ENCODE data around the gene CCDC57.

Gene CCDC57

GRCh38 chr17:82080789-82081464 lies 131.7 kb downstream of the CCDC57 start:
- Histone ChIP-seq H3K27ac (ENCODE audit: low read depth, low read length) (no peak overlapping the region), H3K4me1 (ENCODE audit: insufficient read depth, low read length) (no peaks in the 10 kb centered on the region), H3K9ac (ENCODE audit: low read depth, low read length) (no peak overlapping the region), H3K27me3 (ENCODE audit: insufficient read depth, low read length) (no peaks in the 10 kb centered on the region), H3K4me3 (ENCODE audit: low read length) (no peak overlapping the region), H3K36me3 (ENCODE audit: insufficient read depth, low read length) (peaks cover 80% of the 10 kb centered on the region), H3K9me3 (ENCODE audit: insufficient read depth, low read depth, low read length) (no peaks in the 10 kb centered on the region)
- WGBS, result 96% methylated on average over 44 of the region's 44 CpGs

GRCh38 chr17:82080048-82080788 lies 132.4 kb downstream of the CCDC57 start:
- no peak overlapping the region for H3K27ac ChIP-seq (ENCODE audit: low read depth, low read length)
- no peaks in the 10 kb centered on the region for H3K9me3 ChIP-seq (ENCODE audit: insufficient read depth, low read depth, low read length)
- H3K9ac ChIP-seq (ENCODE audit: low read depth, low read length), result no peak overlapping the region
- peaks cover 72% of the 10 kb centered on the region for H3K36me3 ChIP-seq (ENCODE audit: insufficient read depth, low read length)
- H3K4me3 ChIP-seq (ENCODE audit: low read length), result no peak overlapping the region
- H3K4me1 ChIP-seq (ENCODE audit: insufficient read depth, low read length), result no peaks in the 10 kb centered on the region
- H3K27me3 ChIP-seq (ENCODE audit: insufficient read depth, low read length), result no peaks in the 10 kb centered on the region
- WGBS, result 95% methylated on average over 36 of the region's 36 CpGs

- 95% methylated on average over 47 of the region's 47 CpGs for WGBS
- no peaks in the 10 kb centered on the region; the same call in 1 of the 2 replicates for H3K27me3 ChIP-seq (ENCODE audit: insufficient read depth, low read length)
- H3K4me1 ChIP-seq (ENCODE audit: insufficient read depth, low read length), result no peaks in the 10 kb centered on the region
- no peaks in the 10 kb centered on the region for H3K9me3 ChIP-seq (ENCODE audit: insufficient read depth, low read depth, low read length)
- H3K4me3 ChIP-seq (ENCODE audit: low read length), result no peak overlapping the region
- no peak overlapping the region for H3K27ac ChIP-seq (ENCODE audit: low read depth, low read length)
- H3K9ac ChIP-seq (ENCODE audit: low read depth, low read length), result no peak overlapping the region
- H3K36me3 ChIP-seq (ENCODE audit: insufficient read depth, low read length), result peaks cover 62% of the 10 kb centered on the region
Measured at GRCh38 chr17:82079001-82079677, 133.5 kb downstream of the CCDC57 start.

- 94% methylated on average over 18 of the region's 18 CpGs for WGBS
- H3K27ac ChIP-seq (ENCODE audit: low read depth, low read length), result no peak overlapping the region
- H3K36me3 ChIP-seq (ENCODE audit: insufficient read depth, low read length), result peaks cover 55% of the 10 kb centered on the region
- H3K9ac ChIP-seq (ENCODE audit: low read depth, low read length), result no peak overlapping the region
- no peaks in the 10 kb centered on the region for H3K4me1 ChIP-seq (ENCODE audit: insufficient read depth, low read length)
- no peaks in the 10 kb centered on the region for H3K9me3 ChIP-seq (ENCODE audit: insufficient read depth, low read depth, low read length)
- H3K4me3 ChIP-seq (ENCODE audit: low read length), result no peak overlapping the region
- H3K27me3 ChIP-seq (ENCODE audit: insufficient read depth, low read length), result no peaks in the 10 kb centered on the region; the same call in 1 of the 2 replicates
Measured at GRCh38 chr17:82078433-82078832, 134.2 kb downstream of the CCDC57 start.

GRCh38 chr17:82077617-82078358 lies 134.9 kb downstream of the CCDC57 start:
- H3K4me1 ChIP-seq (ENCODE audit: insufficient read depth, low read length), result no peaks in the 10 kb centered on the region
- no peaks in the 10 kb centered on the region; the same call in 1 of the 2 replicates for H3K27me3 ChIP-seq (ENCODE audit: insufficient read depth, low read length)
- no peak overlapping the region for H3K9ac ChIP-seq (ENCODE audit: low read depth, low read length)
- 90% methylated on average over 28 of the region's 28 CpGs for WGBS
- no peaks in the 10 kb centered on the region for H3K9me3 ChIP-seq (ENCODE audit: insufficient read depth, low read depth, low read length)
- no peak overlapping the region for H3K4me3 ChIP-seq (ENCODE audit: low read length)
- peaks cover 48% of the 10 kb centered on the region for H3K36me3 ChIP-seq (ENCODE audit: insufficient read depth, low read length)
- H3K27ac ChIP-seq (ENCODE audit: low read depth, low read length), result no peak overlapping the region

- Histone ChIP-seq H3K27me3 (ENCODE audit: insufficient read depth, low read length) (no peaks in the 10 kb centered on the region; the same call in 1 of the 2 replicates), H3K9ac (ENCODE audit: low read depth, low read length) (no peak overlapping the region), H3K27ac (ENCODE audit: low read depth, low read length) (no peak overlapping the region), H3K36me3 (ENCODE audit: insufficient read depth, low read length) (peaks cover 40% of the 10 kb centered on the region), H3K4me1 (ENCODE audit: insufficient read depth, low read length) (no peaks in the 10 kb centered on the region), H3K9me3 (ENCODE audit: insufficient read depth, low read depth, low read length) (no peaks in the 10 kb centered on the region), H3K4me3 (ENCODE audit: low read length) (no peak overlapping the region)
- WGBS, result 90% methylated on average over 21 of the region's 21 CpGs
Measured at GRCh38 chr17:82076785-82077591, 135.7 kb downstream of the CCDC57 start.

- Histone ChIP-seq H3K27ac (ENCODE audit: low read depth, low read length) (no peak overlapping the region), H3K4me1 (ENCODE audit: insufficient read depth, low read length) (no peaks in the 10 kb centered on the region), H3K27me3 (ENCODE audit: insufficient read depth, low read length) (no peaks in the 10 kb centered on the region; the same call in 1 of the 2 replicates), H3K9me3 (ENCODE audit: insufficient read depth, low read depth, low read length) (no peaks in the 10 kb centered on the region), H3K9ac (ENCODE audit: low read depth, low read length) (no peak overlapping the region), H3K4me3 (ENCODE audit: low read length) (no peak overlapping the region), H3K36me3 (ENCODE audit: insufficient read depth, low read length) (peaks cover 34% of the 10 kb centered on the region)
- 89% methylated on average over 25 of the region's 25 CpGs for WGBS
Measured at GRCh38 chr17:82076018-82076784, 136.4 kb downstream of the CCDC57 start.

- no peaks in the 10 kb centered on the region; the same call in 1 of the 2 replicates for H3K27me3 ChIP-seq (ENCODE audit: insufficient read depth, low read length)
- H3K9ac ChIP-seq (ENCODE audit: low read depth, low read length), result no peak overlapping the region
- WGBS, result 81% methylated on average over 9 of the region's 9 CpGs
- H3K36me3 ChIP-seq (ENCODE audit: insufficient read depth, low read length), result peaks cover 8% of the 10 kb centered on the region; the same call in 1 of the 2 replicates
- H3K4me1 ChIP-seq (ENCODE audit: insufficient read depth, low read length), result no peaks in the 10 kb centered on the region
- no peak overlapping the region for H3K27ac ChIP-seq (ENCODE audit: low read depth, low read length)
- H3K9me3 ChIP-seq (ENCODE audit: insufficient read depth, low read depth, low read length), result no peaks in the 10 kb centered on the region
- no peak overlapping the region for H3K4me3 ChIP-seq (ENCODE audit: low read length)
Measured at GRCh38 chr17:82073446-82073845, 139.2 kb downstream of the CCDC57 start.

- Histone ChIP-seq H3K27ac (ENCODE audit: low read depth, low read length) (no peak overlapping the region), H3K4me1 (ENCODE audit: insufficient read depth, low read length) (no peaks in the 10 kb centered on the region), H3K9me3 (ENCODE audit: insufficient read depth, low read depth, low read length) (no peaks in the 10 kb centered on the region), H3K27me3 (ENCODE audit: insufficient read depth, low read length) (no peaks in the 10 kb centered on the region; the same call in 1 of the 2 replicates), H3K4me3 (ENCODE audit: low read length) (no peak overlapping the region), H3K36me3 (ENCODE audit: insufficient read depth, low read length) (0 out of 2 replicates have a peak, but pooled peaks cover 2% of the 10 kb centered on the region), H3K9ac (ENCODE audit: low read depth, low read length) (no peak overlapping the region)
- WGBS, result 84% methylated on average over 5 of the region's 6 CpGs
Measured at GRCh38 chr17:82072827-82073226, 139.8 kb downstream of the CCDC57 start.

GRCh38 chr17:82070611-82071010 lies 142.0 kb downstream of the CCDC57 start:
- H3K36me3 ChIP-seq (ENCODE audit: insufficient read depth, low read length), result no peaks in the 10 kb centered on the region

More at GRCh38 chr17:82070611-82071010, 142.0 kb downstream of the CCDC57 start:
- no peaks in the 10 kb centered on the region for H3K9me3 ChIP-seq (ENCODE audit: insufficient read depth, low read depth, low read length)
- H3K4me1 ChIP-seq (ENCODE audit: insufficient read depth, low read length), result no peaks in the 10 kb centered on the region
- H3K4me3 ChIP-seq (ENCODE audit: low read length), result no peak overlapping the region
- no peaks in the 10 kb centered on the region; the same call in 1 of the 2 replicates for H3K27me3 ChIP-seq (ENCODE audit: insufficient read depth, low read length)
- H3K9ac ChIP-seq (ENCODE audit: low read depth, low read length), result no peak overlapping the region
- no peak overlapping the region for H3K27ac ChIP-seq (ENCODE audit: low read depth, low read length)
